HEK293T (cell line): ENCODE results near the gene HNRNPH2.

Experiments used
- ARNT ChIP-seq: fragments of 450-650 bp; IDR thresholded peaks from 2 replicates; pipeline ENCODE4 v1.6.1; 2017; ENCODE audit warnings: mild to moderate bottlenecking
- BHLHE40 ChIP-seq: fragments of 450-650 bp; IDR thresholded peaks from 2 replicates; pipeline ENCODE4 v1.6.1; 2016; ENCODE audit warnings: mild to moderate bottlenecking, moderate library complexity, borderline replicate concordance
- CTBP1 ChIP-seq: fragments of 450-650 bp; IDR thresholded peaks from 2 replicates; pipeline ENCODE4 v1.6.1; 2016; ENCODE audit warnings: borderline replicate concordance
- FOXA1 ChIP-seq: fragments of 450-650 bp; IDR thresholded peaks from 2 replicates; pipeline ENCODE4 v1.6.1; 2016; ENCODE audit warnings: mild to moderate bottlenecking
- FOXK2 ChIP-seq: fragments of 450-650 bp; IDR thresholded peaks from 2 replicates; pipeline ENCODE4 v1.6.1; 2016; ENCODE audit warnings: mild to moderate bottlenecking
- FOXM1 ChIP-seq: fragments of 450-650 bp; IDR thresholded peaks from 2 replicates; pipeline ENCODE4 v1.6.1; 2017; ENCODE audit warnings: mild to moderate bottlenecking, borderline replicate concordance
- L3MBTL2 ChIP-seq: fragments of 450-650 bp; conservative IDR thresholded peaks from 2 replicates; pipeline ENCODE4 v1.6.1; 2016; ENCODE audit warnings: mild to moderate bottlenecking
- LEF1 ChIP-seq: fragments of 450-650 bp; IDR thresholded peaks from 2 replicates; pipeline ENCODE4 v1.6.1; 2017; ENCODE audit warnings: mild to moderate bottlenecking, borderline replicate concordance
- NFRKB ChIP-seq: fragments of 450-650 bp; IDR thresholded peaks from 2 replicates; pipeline ENCODE4 v1.6.1; 2016; ENCODE audit warnings: mild to moderate bottlenecking, moderate library complexity
- SP1 ChIP-seq: fragments of 450-650 bp; IDR thresholded peaks from 2 replicates; pipeline ENCODE4 v1.6.1; 2017
- SUZ12 ChIP-seq: fragments of 450-650 bp; IDR thresholded peaks from 2 replicates; pipeline ENCODE4 v1.6.1; 2016; ENCODE audit warnings: mild to moderate bottlenecking
- TARDBP ChIP-seq: fragments of 450-650 bp; IDR thresholded peaks from 2 replicates; pipeline ENCODE4 v1.6.1; 2016

- TF ChIP-seq SP1: no peak
- TF ChIP-seq TARDBP: no peak
- no peak for TF ChIP-seq L3MBTL2
- TF ChIP-seq LEF1: no peak
- no peak for TF ChIP-seq SUZ12
- TF ChIP-seq BHLHE40: no peak
- no peak for TF ChIP-seq NFRKB
- no peak for TF ChIP-seq CTBP1
- no peak for TF ChIP-seq FOXA1
- TF ChIP-seq FOXM1: no peak
- no peak for TF ChIP-seq ARNT
- no peak for TF ChIP-seq FOXK2
These were observed 4.0 kb downstream of the HNRNPH2 start for GRCh38 chrX:101411984-101412383.
